Placental epithelial cell (primary cell): ENCODE measurements around the gene ALKBH6. TPM values are rescaled to one million over a fixed set of nuclear protein-coding genes. Genes with fewer than 3 reads are reported as not detected.

Experiments used
- total RNA-seq: library from RNA; depleted of rRNA; stranded (reverse); fragments of >200 nt; gene quantifications from 2 replicates; pipeline ENCODE4 v1.2.3, GENCODE V29; 2012

Gene ALKBH6
- 11.0 and 18.3 TPM in 2 replicates for total RNA-seq

GRCh38 chr19:36014012-36014924 lies at the start of gene ALKBH6:
Gene ALKBH6 (minus strand): TSS chr19:36014213. CDS start chr19:36013397, 816 bp downstream.

GRCh38 chr19:36054733-36055686 lies 41.0 kb upstream of the ALKBH6 start, which contains the start of gene WDR62:
Gene WDR62 (plus strand): TSS chr19:36054897. CDS start chr19:36054972, 75 bp downstream.

GRCh38 chr19:36054119-36054732 lies 40.2 kb upstream of the ALKBH6 start, which contains the start of gene THAP8:
Gene THAP8 (minus strand): TSS chr19:36054285. CDS start chr19:36054217, 68 bp downstream.

GRCh38 chr19:36032251-36033104 lies 18.5 kb upstream of the ALKBH6 start, which contains the start of gene CLIP3:
Gene CLIP3 (minus strand): TSS chr19:36032873. CDS start chr19:36032357, 516 bp downstream.

GRCh38 chr19:36008336-36008978 lies 5.6 kb downstream of the ALKBH6 start, which contains the start of gene SYNE4:
Gene SYNE4 (minus strand): TSS chr19:36008813. CDS start chr19:36008681, 132 bp downstream.

GRCh38 chr19:35995048-35995993 lies 18.7 kb downstream of the ALKBH6 start, which contains the start of gene SDHAF1:
Gene SDHAF1 (plus strand): TSS chr19:35995188. CDS start chr19:35995275, 87 bp downstream.

Other genes with a start within 250 kb of the ALKBH6 start
- gene ARHGAP33, start 238.6 kb downstream of the ALKBH6 start, total RNA-seq = 8.7 and 14.5 TPM in 2 replicates
- not detected in 2 replicates for gene PRODH2, start 201.4 kb downstream of the ALKBH6 start, total RNA-seq
- not detected in 2 replicates for gene NPHS1, start 161.7 kb downstream of the ALKBH6 start, total RNA-seq
- 0.39 TPM in 1 of 2 replicates, not detected in the other for gene KIRREL2, start 157.3 kb downstream of the ALKBH6 start, total RNA-seq
- 5.5 and 9.1 TPM in 2 replicates for gene APLP1, start 145.6 kb downstream of the ALKBH6 start, total RNA-seq
- gene NFKBID, start 113.7 kb downstream of the ALKBH6 start, total RNA-seq = 5.6 and 16.5 TPM in 2 replicates
- 3.1 and 3.5 TPM in 2 replicates for gene HCST, start 111.7 kb downstream of the ALKBH6 start, total RNA-seq
- gene TYROBP, start 105.9 kb downstream of the ALKBH6 start, total RNA-seq = not detected in 2 replicates
- 8.6 and 11.6 TPM in 2 replicates for gene LRFN3, start 77.8 kb downstream of the ALKBH6 start, total RNA-seq
- 17.4 and 22.4 TPM in 2 replicates for gene SDHAF1, start 19.0 kb downstream of the ALKBH6 start, total RNA-seq
- gene SYNE4, start 5.4 kb downstream of the ALKBH6 start, total RNA-seq = 8.5 and 10.2 TPM in 2 replicates
- gene CLIP3, start 18.7 kb upstream of the ALKBH6 start, total RNA-seq = 6.3 and 13.0 TPM in 2 replicates
- 5.5 and 8.1 TPM in 2 replicates for gene THAP8, start 40.1 kb upstream of the ALKBH6 start, total RNA-seq
- gene WDR62, start 40.7 kb upstream of the ALKBH6 start, total RNA-seq = 14.1 and 17.5 TPM in 2 replicates
- not detected in 2 replicates for gene OVOL3, start 96.9 kb upstream of the ALKBH6 start, total RNA-seq
- gene POLR2I, start 100.7 kb upstream of the ALKBH6 start, total RNA-seq = 55.5 and 82.8 TPM in 2 replicates
- 173 and 337 TPM in 2 replicates for gene TBCB, start 101.3 kb upstream of the ALKBH6 start, total RNA-seq
- 413 and 636 TPM in 2 replicates for gene CAPNS1, start 125.9 kb upstream of the ALKBH6 start, total RNA-seq
- 4.9 and 53.8 TPM in 2 replicates for gene COX7A1, start 138.2 kb upstream of the ALKBH6 start, total RNA-seq
- 4.6 and 6.3 TPM in 2 replicates for gene ZNF565, start 200.5 kb upstream of the ALKBH6 start, total RNA-seq
- 77.3 and 79.3 TPM in 2 replicates for gene ZNF146, start 200.9 kb upstream of the ALKBH6 start, total RNA-seq